Breast epithelium (tissue), 3 donors: Measurements from ENCODE around the gene CAPZA1.

Source experiments
- POLR2AphosphoS5 ChIP-seq, 3 donors: sonication (generic); formaldehyde crosslinking; IDR thresholded peaks; one replicate each; pipeline ENCODE4 v1.6.1; 2017; ENCODE audit warnings: antibody characterized with exemption in 3 of 3
- TF ChIP-seq, protein P1 (sequence below), 3 donors: fragments of 450-650 bp; IDR thresholded peaks; one replicate each; pipeline ENCODE4 v1.5.1; 2016 to 2017; ENCODE audit warnings: antibody characterized with exemption in 3 of 3, mild to moderate bottlenecking in 3 of 3, moderate library complexity in 3 of 3

DNA sequence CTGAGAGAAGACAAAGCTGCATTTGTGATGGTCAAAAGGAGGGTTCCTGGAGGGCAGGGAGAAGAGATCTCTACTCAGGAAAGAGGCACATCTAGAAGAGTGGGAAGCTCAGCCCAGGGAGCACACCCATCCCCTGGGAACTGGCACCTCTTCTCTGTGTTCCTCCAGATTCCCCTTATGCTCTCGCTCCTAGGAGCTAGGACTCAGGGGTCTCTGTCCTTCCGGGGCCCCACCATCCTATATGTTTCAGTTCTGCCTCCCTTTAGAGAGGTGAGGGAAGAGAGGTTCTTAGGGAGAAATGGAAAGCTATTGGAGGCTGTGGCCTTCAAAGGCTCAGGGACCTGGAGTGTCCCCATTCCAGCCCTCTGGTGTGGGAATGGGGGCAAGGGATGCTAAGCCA, 100.1 kb downstream of the CAPZA1 start:
- TF ChIP-seq POLR2AphosphoS5 (IDR thresholded peaks at IDR 0.05) = no peak
- TF ChIP-seq, protein P1, sequence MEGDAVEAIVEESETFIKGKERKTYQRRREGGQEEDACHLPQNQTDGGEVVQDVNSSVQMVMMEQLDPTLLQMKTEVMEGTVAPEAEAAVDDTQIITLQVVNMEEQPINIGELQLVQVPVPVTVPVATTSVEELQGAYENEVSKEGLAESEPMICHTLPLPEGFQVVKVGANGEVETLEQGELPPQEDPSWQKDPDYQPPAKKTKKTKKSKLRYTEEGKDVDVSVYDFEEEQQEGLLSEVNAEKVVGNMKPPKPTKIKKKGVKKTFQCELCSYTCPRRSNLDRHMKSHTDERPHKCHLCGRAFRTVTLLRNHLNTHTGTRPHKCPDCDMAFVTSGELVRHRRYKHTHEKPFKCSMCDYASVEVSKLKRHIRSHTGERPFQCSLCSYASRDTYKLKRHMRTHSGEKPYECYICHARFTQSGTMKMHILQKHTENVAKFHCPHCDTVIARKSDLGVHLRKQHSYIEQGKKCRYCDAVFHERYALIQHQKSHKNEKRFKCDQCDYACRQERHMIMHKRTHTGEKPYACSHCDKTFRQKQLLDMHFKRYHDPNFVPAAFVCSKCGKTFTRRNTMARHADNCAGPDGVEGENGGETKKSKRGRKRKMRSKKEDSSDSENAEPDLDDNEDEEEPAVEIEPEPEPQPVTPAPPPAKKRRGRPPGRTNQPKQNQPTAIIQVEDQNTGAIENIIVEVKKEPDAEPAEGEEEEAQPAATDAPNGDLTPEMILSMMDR (IDR thresholded peaks at IDR 0.05) = no peak
